ENCODE results near the gene SYT13. TPM values are rescaled to one million over a fixed set of nuclear protein-coding genes. Genes with fewer than 3 reads are reported as not detected.

The SYT13 gene
- total and polyA plus RNA-seq, 2 of the 4 experiments (the other 2 are of a cell fraction) = not detected

DNA sequence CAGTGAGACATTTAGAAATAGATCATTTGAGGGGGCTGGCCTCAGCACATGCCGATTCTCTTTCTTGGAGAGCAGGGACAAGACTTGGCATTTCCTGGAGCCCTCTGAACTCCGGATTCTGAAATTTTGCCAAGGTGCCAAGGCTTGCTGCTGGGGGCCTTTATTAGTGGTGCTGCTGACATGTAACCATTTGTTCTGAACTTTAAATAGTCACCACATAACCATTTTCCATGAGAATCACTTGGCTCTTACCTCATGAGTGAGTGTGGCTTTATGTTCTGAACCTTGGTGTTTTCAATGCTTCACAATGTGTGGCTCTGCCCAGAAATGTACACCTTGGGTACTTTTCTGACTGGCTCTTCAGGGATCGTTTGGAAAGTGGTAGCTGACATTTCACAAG, 33.3 kb downstream of the SYT13 start:
- no peaks in the 10 kb centered on the region for H3K9me1 ChIP-seq (ENCODE audit: insufficient read depth, low read length)
- H2AFZ ChIP-seq (replicated peaks; ENCODE audit: low read length, poor library complexity) = no peak overlapping the region
- H3K9me3 ChIP-seq (ENCODE audit: control insufficient read depth, insufficient read depth, low read length) = no peaks in the 10 kb centered on the region
- H3K18ac ChIP-seq (ENCODE audit: low read depth, low read length) = no peak overlapping the region
- H4K8ac ChIP-seq (ENCODE audit: low read depth in 2 of 2, low read length in 2 of 2) = no peak overlapping the region
- no peaks in the 10 kb centered on the region for H3K4me1 ChIP-seq (ENCODE audit: control insufficient read depth, insufficient read depth, low read length)
- intact Hi-C loops (cut with micrococcal nuclease) = no loop called here
- H3K4me3 ChIP-seq (ENCODE audit: insufficient read depth, low read depth, low read length) = no peak overlapping the region
- no peak overlapping the region for H4K91ac ChIP-seq (ENCODE audit: insufficient read depth, low read depth, low read length)
- ATAC-seq (ENCODE audit: low read depth) = no peak
- H3K9ac ChIP-seq (ENCODE audit: low read depth, low read length) = no peak overlapping the region
- H3K4me2 ChIP-seq (ENCODE audit: low read depth, low read length) = no peak overlapping the region
- WGBS, 2 experiments (ENCODE audit: extremely low coverage in 2 of 2, insufficient read length in 1 of 2) = 0% methylated on average over 1 of the region's 3 CpGs; no CpG with 5 or more reads in 1 of the 2 experiments
- no peak overlapping the region for H3K56ac ChIP-seq (ENCODE audit: extremely low read depth, insufficient read depth, low read length)
- H2AK9ac ChIP-seq (replicated peaks; ENCODE audit: low read depth, low read length, poor library complexity) = no peak overlapping the region
- BruUV-seq (replicated peaks) = no TSS peak
- no peak overlapping the region for H2BK5ac ChIP-seq (ENCODE audit: low read depth, low read length, poor library complexity, severe bottlenecking)
- H3K36me3 ChIP-seq (ENCODE audit: control insufficient read depth, insufficient read depth, low read length) = no peaks in the 10 kb centered on the region
- H4K20me1 ChIP-seq (ENCODE audit: insufficient read depth, low read length) = no peaks in the 10 kb centered on the region
- H3K27me3 ChIP-seq (ENCODE audit: control insufficient read depth, insufficient read depth, low read length) = peaks cover 10% of the 10 kb centered on the region; the same call in 1 of the 2 replicates
- in situ Hi-C loops (cut with MboI; ENCODE audit: low sequenced_read_pairs) = no loop called here
- no peak overlapping the region for H2BK15ac ChIP-seq (ENCODE audit: low read depth, low read length)
- dilution Hi-C loops (cut with HindIII; ENCODE audit: low sequenced_read_pairs, unreplicated experiment) = no loop called here
- no peak for TF ChIP-seq MAFK (IDR thresholded peaks at IDR 0.05; ENCODE audit: low read depth, low read length)
- no peak for TF ChIP-seq FOS (IDR thresholded peaks at IDR 0.05; ENCODE audit: low read depth, low read length)
- TF ChIP-seq RCOR1 (IDR thresholded peaks at IDR 0.05; ENCODE audit: insufficient replicate concordance, low read length) = no peak
- TF ChIP-seq, protein P1, sequence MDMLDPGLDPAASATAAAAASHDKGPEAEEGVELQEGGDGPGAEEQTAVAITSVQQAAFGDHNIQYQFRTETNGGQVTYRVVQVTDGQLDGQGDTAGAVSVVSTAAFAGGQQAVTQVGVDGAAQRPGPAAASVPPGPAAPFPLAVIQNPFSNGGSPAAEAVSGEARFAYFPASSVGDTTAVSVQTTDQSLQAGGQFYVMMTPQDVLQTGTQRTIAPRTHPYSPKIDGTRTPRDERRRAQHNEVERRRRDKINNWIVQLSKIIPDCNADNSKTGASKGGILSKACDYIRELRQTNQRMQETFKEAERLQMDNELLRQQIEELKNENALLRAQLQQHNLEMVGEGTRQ (IDR thresholded peaks at IDR 0.05; ENCODE audit: low read depth, low read length) = no peak
- no peak for TF ChIP-seq CEBPB (IDR thresholded peaks at IDR 0.05; ENCODE audit: low read depth, low read length)
- TF ChIP-seq MAZ (IDR thresholded peaks at IDR 0.05; ENCODE audit: borderline replicate concordance, low read depth, low read length) = no peak
- TF ChIP-seq, protein P2, sequence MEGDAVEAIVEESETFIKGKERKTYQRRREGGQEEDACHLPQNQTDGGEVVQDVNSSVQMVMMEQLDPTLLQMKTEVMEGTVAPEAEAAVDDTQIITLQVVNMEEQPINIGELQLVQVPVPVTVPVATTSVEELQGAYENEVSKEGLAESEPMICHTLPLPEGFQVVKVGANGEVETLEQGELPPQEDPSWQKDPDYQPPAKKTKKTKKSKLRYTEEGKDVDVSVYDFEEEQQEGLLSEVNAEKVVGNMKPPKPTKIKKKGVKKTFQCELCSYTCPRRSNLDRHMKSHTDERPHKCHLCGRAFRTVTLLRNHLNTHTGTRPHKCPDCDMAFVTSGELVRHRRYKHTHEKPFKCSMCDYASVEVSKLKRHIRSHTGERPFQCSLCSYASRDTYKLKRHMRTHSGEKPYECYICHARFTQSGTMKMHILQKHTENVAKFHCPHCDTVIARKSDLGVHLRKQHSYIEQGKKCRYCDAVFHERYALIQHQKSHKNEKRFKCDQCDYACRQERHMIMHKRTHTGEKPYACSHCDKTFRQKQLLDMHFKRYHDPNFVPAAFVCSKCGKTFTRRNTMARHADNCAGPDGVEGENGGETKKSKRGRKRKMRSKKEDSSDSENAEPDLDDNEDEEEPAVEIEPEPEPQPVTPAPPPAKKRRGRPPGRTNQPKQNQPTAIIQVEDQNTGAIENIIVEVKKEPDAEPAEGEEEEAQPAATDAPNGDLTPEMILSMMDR (conservative IDR thresholded peaks at IDR 0.05; ENCODE audit: low read depth, low read length) = no peak
- no peaks in the 10 kb centered on the region for H3K79me1 ChIP-seq (ENCODE audit: low read depth in 1 of 2, low read length in 2 of 2)
- no peak overlapping the region for H2AK5ac ChIP-seq (ENCODE audit: low read depth, low read length)
- no peak overlapping the region for H2BK20ac ChIP-seq (ENCODE audit: low read depth, low read length)
- DNase-seq = no peak
- H4K5ac ChIP-seq (ENCODE audit: low read depth, low read length) = no peak overlapping the region
- ChIA-PET CTCF (no interaction called here), POLR2A (ENCODE audit: unreplicated experiment) (no interaction called here)
- H2BK120ac ChIP-seq (ENCODE audit: low read depth, low read length) = no peak overlapping the region
- no peak overlapping the region for H3K4ac ChIP-seq (ENCODE audit: low read depth, low read length)
- no peak overlapping the region for H3K23ac ChIP-seq (ENCODE audit: low read depth, low read length)
- no peak overlapping the region for H3K14ac ChIP-seq (replicated peaks; ENCODE audit: low read depth, low read length)
- no peak overlapping the region for H3K27ac ChIP-seq (ENCODE audit: insufficient read depth, low read length)
